Memory B cell (primary cell): ENCODE measurements around the gene SFI1.
A peak's percentile ranks its signal among the peaks of the same experiment; 100 is the strongest.
"Not testable (repeated sequence)": the region's sequence is repeated elsewhere in the genome, so short reads cannot be mapped to it uniquely, and the experiment has no call there.

Experiments
- ATAC-seq: fragments of 150-1000 bp; cut with Tn5 transposase; 2 replicates; pipeline ENCODE4 v1.10.0; 2021; ENCODE audit warnings: low read depth, mild to moderate bottlenecking, moderate library complexity
- DNase-seq, 2 donors: peaks; one replicate each; pipeline ENCODE4 v3.0.0; 2022; ENCODE audit warnings: low spot score in 2 of 2
- H3K27ac Mint-ChIP-seq: one replicate; pipeline ENCODE4 v1.8.0; 2022; ENCODE audit warnings: mild to moderate bottlenecking, moderate library complexity, mixed read lengths
- H3K27me3 Mint-ChIP-seq: one replicate; pipeline ENCODE4 v1.8.0; 2022; ENCODE audit warnings: mixed read lengths
- H3K36me3 Mint-ChIP-seq: one replicate; pipeline ENCODE4 v1.8.0; 2022; ENCODE audit warnings: mild to moderate bottlenecking, mixed read lengths
- H3K4me1 Mint-ChIP-seq: one replicate; pipeline ENCODE4 v1.8.0; 2022; ENCODE audit warnings: mixed read lengths
- H3K4me3 Mint-ChIP-seq: one replicate; pipeline ENCODE4 v1.8.0; 2022; ENCODE audit warnings: mild to moderate bottlenecking, moderate library complexity, mixed read lengths
- H3K9me3 Mint-ChIP-seq: one replicate; pipeline ENCODE4 v1.8.0; 2022; ENCODE audit warnings: mixed read lengths

Gene SFI1

GRCh38 chr22:31486951-31487350 lies 9.4 kb upstream of the SFI1 start:
- peaks cover 17% of the 10 kb centered on the region for H3K4me1 Mint-ChIP-seq
- DNase-seq (no peak), ATAC-seq (no peak)
- H3K36me3 Mint-ChIP-seq: peaks cover 4% of the 10 kb centered on the region
- no peak overlapping the region for H3K27ac Mint-ChIP-seq
- H3K9me3 Mint-ChIP-seq: no peaks in the 10 kb centered on the region
- no peaks in the 10 kb centered on the region for H3K27me3 Mint-ChIP-seq
- no peak overlapping the region for H3K4me3 Mint-ChIP-seq

GRCh38 chr22:31488346-31488883 lies 7.9 kb upstream of the SFI1 start:
- Mint-ChIP-seq H3K27me3 (no peaks in the 10 kb centered on the region), H3K36me3 (peaks cover 3% of the 10 kb centered on the region), H3K27ac (peak overlapping the region; percentile 88), H3K4me3 (peak overlapping the region; percentile 82), H3K4me1 (peaks cover 19% of the 10 kb centered on the region), H3K9me3 (no peaks in the 10 kb centered on the region)
- ATAC-seq (no peak), DNase-seq (no peak)

GRCh38 chr22:31488988-31489617 lies 7.2 kb upstream of the SFI1 start:
- DNase-seq (peak in 1 of 2 donors; percentile 40), ATAC-seq (no peak)
- H3K4me1 Mint-ChIP-seq: peaks cover 18% of the 10 kb centered on the region
- peak overlapping the region; percentile 90 for H3K4me3 Mint-ChIP-seq
- peak overlapping the region; percentile 96 for H3K27ac Mint-ChIP-seq
- no peaks in the 10 kb centered on the region for H3K27me3 Mint-ChIP-seq
- H3K36me3 Mint-ChIP-seq: peaks cover 2% of the 10 kb centered on the region
- no peaks in the 10 kb centered on the region for H3K9me3 Mint-ChIP-seq

DNA sequence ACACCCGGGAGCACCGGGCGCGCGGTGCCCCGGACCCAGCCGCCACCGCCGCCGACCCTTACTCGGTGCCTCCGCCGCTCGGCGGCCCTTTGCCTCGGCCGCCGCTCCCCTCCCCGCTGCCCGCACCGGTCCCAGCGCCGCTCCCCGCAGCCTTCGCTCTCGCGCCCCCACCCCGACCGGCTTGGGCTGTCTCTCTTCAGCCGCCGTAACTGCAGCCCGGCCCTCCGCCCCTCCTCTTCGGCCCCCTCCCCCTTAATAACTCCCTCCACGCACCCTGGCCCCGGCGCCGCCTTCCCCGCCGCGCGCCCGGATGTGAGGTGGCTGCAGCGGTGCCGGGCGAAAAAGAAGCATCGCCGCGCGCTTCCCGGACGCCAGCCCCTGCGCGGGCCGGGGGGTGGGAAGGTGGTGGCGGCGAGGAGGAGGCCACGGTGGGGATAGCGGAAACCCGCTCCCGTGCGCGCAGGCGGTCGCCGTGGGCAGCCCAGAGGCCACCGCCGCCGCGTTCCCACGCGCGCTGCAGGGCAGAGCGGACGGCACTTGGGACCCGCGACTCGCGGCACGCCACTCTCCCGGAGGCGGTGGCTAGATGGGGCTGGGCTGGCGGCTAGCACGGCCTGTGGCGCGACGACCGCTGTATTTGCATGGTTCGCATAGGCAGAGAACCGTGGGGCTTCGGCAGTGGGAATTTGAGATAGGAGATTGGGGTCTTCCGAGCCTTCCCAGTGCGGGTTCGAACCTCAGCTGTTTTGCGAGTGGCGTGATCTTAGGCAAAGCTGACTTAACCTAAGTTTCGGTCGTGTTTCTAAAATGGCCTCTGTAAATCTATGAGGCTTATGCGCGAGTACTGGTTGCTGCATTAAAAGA lies 6.5 kb upstream of the SFI1 start, which contains the start of gene EIF4ENIF1:
Gene EIF4ENIF1, minus strand, starts transcription at position 211 of the 864 bp plus-strand sequence. CDS start 1,124 bp downstream, outside the sequence.
- peak within 1 kb of the TSS; percentile 96 for H3K27ac Mint-ChIP-seq
- ATAC-seq (peak; percentile 54), DNase-seq (peak; percentile 82 to 83)
- H3K36me3 Mint-ChIP-seq: no peaks in the 10 kb centered on the region
- H3K9me3 Mint-ChIP-seq: no peaks in the 10 kb centered on the region
- no peaks in the 10 kb centered on the region for H3K27me3 Mint-ChIP-seq
- peak within 1 kb of the TSS; percentile 90 for H3K4me3 Mint-ChIP-seq
- H3K4me1 Mint-ChIP-seq: peaks cover 18% of the 10 kb centered on the region

- Mint-ChIP-seq H3K36me3 (no peaks in the 10 kb centered on the region), H3K4me3 (peak overlapping the region; percentile 90), H3K4me1 (peaks cover 18% of the 10 kb centered on the region), H3K9me3 (no peaks in the 10 kb centered on the region), H3K27ac (peak overlapping the region; percentile 96), H3K27me3 (no peaks in the 10 kb centered on the region)
- ATAC-seq (peak; percentile 83), DNase-seq (peak; percentile 69 to 88)
Measured at GRCh38 chr22:31490496-31490925, 5.8 kb upstream of the SFI1 start.

GRCh38 chr22:31491218-31491962 lies 4.9 kb upstream of the SFI1 start:
- Mint-ChIP-seq H3K4me3 (peak overlapping the region; percentile 14), H3K27me3 (no peaks in the 10 kb centered on the region), H3K27ac (peak overlapping the region; percentile 96), H3K4me1 (peaks cover 18% of the 10 kb centered on the region), H3K9me3 (no peaks in the 10 kb centered on the region), H3K36me3 (no peaks in the 10 kb centered on the region)
- ATAC-seq (no peak), DNase-seq (no peak)

- Mint-ChIP-seq H3K36me3 (no peaks in the 10 kb centered on the region), H3K27me3 (no peaks in the 10 kb centered on the region), H3K4me3 (no peak overlapping the region), H3K9me3 (no peaks in the 10 kb centered on the region), H3K27ac (peak overlapping the region; percentile 96), H3K4me1 (peaks cover 17% of the 10 kb centered on the region)
- DNase-seq: no peak
- ATAC-seq: no peak
Measured at GRCh38 chr22:31492151-31492550, 4.2 kb upstream of the SFI1 start.

DNA sequence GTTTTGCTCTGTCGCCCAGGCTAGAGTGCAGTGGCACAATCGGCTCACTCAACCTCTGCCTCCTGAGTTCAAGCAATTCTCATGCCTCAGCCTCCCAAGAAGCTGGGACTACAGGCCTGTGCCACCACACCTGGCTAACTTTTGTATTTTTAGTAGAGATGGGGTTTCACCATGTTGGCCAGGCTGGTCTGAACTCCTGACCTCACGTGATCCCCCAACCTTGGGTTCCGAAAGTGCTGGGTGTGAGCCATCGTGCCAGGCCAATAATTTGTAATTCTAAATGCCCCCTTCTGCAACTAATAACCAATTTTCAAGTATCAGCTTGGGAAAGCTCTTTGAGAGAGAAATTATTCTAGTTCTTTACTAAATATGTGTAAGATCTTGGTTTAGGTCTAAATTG lies 3.0 kb upstream of the SFI1 start:
- ATAC-seq, H3K36me3 Mint-ChIP-seq, H3K27me3 Mint-ChIP-seq, DNase-seq, H3K9me3 Mint-ChIP-seq: not testable (repeated sequence)
- H3K4me3 Mint-ChIP-seq: peak overlapping the region; percentile 69
- peak overlapping the region; percentile 96 for H3K27ac Mint-ChIP-seq
- peaks cover 17% of the 10 kb centered on the region for H3K4me1 Mint-ChIP-seq

- H3K27ac Mint-ChIP-seq: peak overlapping the region; percentile 92
- H3K4me1 Mint-ChIP-seq: peaks cover 17% of the 10 kb centered on the region
- H3K4me3 Mint-ChIP-seq: peak overlapping the region; percentile 93
- H3K27me3 Mint-ChIP-seq: no peaks in the 10 kb centered on the region
- H3K9me3 Mint-ChIP-seq: no peaks in the 10 kb centered on the region
- ATAC-seq (no peak), DNase-seq (no peak)
- H3K36me3 Mint-ChIP-seq: no peaks in the 10 kb centered on the region
Measured at GRCh38 chr22:31495343-31495742, 993 bp upstream of the SFI1 start.

DNA sequence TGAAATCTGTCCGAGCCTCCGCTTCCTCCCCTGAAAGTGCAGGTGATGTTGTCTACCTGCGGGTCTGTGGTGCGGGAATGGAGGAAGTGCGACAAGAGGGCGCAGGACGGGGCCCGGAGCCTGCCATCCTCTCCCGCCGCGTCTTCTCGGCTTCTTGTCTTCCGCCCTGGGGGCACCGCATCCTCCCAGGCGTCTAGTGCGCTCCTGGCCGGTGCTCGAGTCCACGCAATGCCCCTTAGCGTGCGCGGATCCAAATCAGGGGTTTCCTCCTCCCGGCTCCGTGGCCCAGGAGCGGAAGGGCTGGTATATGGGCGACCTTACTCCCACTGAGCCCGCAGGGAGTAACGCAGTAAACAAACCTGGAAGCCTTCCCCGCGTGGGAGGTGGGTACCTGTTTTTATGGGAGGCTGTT lies 405 bp downstream of the SFI1 start:
- Mint-ChIP-seq H3K4me1 (peaks cover 10% of the 10 kb centered on the region), H3K9me3 (no peaks in the 10 kb centered on the region), H3K4me3 (peak overlapping the region; percentile 93), H3K27ac (peak overlapping the region; percentile 92), H3K27me3 (no peaks in the 10 kb centered on the region), H3K36me3 (peaks cover under 1% of the 10 kb centered on the region)
- DNase-seq: no peak
- ATAC-seq: peak; percentile 11

GRCh38 chr22:31497148-31497938 lies 1.0 kb downstream of the SFI1 start:
- peaks cover 9% of the 10 kb centered on the region for H3K4me1 Mint-ChIP-seq
- no peak for DNase-seq
- ATAC-seq: no peak
- peak overlapping the region; percentile 92 for H3K27ac Mint-ChIP-seq
- peak overlapping the region; percentile 93 for H3K4me3 Mint-ChIP-seq
- H3K36me3 Mint-ChIP-seq: peaks cover 3% of the 10 kb centered on the region
- no peaks in the 10 kb centered on the region for H3K9me3 Mint-ChIP-seq
- H3K27me3 Mint-ChIP-seq: no peaks in the 10 kb centered on the region

DNA sequence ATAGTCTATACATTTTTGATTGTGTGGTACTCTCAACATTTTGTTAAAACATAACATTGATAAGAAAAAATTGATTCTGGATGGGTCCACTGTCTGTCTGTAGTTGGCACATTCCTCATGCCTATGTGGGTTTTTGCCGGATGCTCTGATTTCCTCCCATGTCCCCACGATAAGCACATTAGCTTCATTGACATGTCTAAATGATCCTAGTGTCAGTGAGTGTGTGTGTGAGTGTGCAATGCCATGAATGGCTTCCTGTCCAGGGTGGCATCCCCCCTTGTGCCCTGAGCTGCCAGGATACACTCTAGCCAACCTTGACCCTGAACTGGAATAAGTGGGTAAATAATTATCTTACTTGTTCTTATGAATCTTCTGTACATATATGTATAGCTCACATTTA lies 5.4 kb downstream of the SFI1 start:
- DNase-seq (no peak), ATAC-seq (no peak)
- Mint-ChIP-seq H3K4me1 (peaks cover 10% of the 10 kb centered on the region), H3K27me3 (no peaks in the 10 kb centered on the region), H3K36me3 (peaks cover 9% of the 10 kb centered on the region), H3K27ac (peak overlapping the region; percentile 28), H3K9me3 (no peaks in the 10 kb centered on the region), H3K4me3 (no peak overlapping the region)
